HG03097 (cell line): ENCODE measurements around the gene MAN1A1.

Source experiments
- ATAC-seq: cut with Tn5 transposase; IDR thresholded peaks from one replicate; pipeline ENCODE4 v1.9.1; 2021; ENCODE audit not compliant: unreplicated experiment, low FRiP score

MAN1A1 gene

DNA sequence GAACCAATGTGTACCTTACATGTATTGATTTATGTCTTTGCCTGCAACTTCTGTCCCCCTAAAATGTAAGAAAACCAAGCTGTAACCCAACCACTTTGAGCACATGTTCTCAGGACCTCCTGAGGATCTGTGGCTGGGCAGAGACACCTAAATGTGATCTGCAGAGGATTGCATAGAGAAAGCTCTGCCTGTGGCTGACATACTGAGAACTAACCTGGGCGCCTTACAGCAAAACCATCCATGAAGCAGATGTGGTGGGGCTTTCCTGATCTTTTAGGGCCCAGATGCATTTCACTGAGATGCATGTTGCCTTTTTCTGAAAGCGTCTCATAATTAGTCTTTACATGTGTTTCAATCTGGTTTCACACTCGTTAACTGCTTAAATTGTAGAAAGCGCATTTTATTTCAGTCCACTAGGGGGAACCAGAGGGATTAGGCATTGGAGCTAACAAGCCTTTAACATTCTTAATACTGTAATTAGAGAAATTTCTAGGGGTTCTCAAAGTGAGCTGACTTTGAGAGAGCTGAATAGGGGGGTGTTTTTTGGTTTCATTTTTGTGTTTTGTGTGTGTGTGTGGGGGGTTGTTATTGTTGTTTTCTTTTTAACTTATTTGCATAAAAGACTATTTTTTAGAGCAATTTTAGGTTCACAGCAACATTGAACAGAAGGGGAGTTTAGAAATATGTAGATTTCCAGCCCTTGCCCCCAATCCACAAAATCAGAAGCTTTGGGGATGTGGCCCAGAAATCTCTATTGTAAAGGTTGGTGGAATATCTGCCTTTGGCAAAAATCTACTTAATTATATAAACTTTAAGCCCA lies 220.2 kb downstream of the MAN1A1 start:
- no peak for ATAC-seq

DNA sequence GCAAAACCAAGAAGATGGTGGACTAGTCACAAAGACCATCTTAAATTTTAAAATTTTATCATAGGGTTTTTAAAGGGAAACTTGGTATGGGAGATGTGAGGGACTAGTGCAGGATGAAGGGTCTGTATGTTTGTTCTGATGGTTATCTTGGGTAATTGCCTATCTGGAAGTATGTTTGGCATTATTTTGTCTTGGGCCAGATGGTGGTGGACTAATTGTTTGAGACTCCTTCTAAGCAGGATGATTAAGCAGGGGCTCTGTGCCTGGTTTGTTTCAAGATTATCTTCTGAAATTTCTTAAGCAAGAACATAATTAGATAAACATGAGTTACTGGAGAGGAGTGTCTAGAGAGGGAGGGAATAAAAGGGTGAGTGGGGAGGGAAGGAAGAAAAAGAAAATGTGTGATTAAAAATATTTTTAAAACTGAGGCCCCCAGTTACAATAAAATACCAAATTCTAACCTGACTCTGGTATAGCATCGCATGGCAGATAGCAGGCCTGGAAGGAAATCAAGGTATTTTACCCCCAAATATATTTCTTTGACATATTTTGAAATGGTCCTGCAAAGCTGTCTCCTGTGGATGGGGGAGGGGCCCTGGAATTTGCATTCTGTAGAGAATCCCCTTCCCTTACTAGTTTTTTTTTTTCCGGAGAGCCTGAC lies 221.2 kb downstream of the MAN1A1 start:
- ATAC-seq: no peak

DNA sequence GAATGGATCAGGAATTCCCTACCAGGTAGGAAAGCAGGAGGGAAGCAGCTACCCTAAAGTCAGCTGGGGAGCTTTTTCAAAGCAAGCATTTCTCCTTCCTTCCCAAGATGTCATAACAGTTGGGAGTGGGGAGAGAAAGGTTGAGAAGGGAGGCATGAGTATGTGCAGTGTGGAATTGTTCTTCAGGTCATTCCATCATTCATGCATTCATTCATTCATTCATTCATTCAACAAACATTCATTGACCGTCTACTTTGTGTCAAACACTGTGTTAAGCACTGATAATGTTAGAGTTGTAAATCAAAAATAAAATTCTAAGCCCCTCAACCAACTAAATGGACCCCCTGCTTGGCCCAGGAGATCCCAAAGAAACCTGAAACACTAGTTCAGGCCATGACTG lies 221.9 kb downstream of the MAN1A1 start:
- ATAC-seq: no peak
